ENCODE results near the gene VGLL4.

VGLL4 gene

GRCh38 chr3:11563159-11563864, 80.4 kb downstream of the VGLL4 start:
- DNase-seq: no peak

GRCh38 chr3:11562277-11562881, 81.3 kb downstream of the VGLL4 start:
- DNase-seq: no peak

DNA sequence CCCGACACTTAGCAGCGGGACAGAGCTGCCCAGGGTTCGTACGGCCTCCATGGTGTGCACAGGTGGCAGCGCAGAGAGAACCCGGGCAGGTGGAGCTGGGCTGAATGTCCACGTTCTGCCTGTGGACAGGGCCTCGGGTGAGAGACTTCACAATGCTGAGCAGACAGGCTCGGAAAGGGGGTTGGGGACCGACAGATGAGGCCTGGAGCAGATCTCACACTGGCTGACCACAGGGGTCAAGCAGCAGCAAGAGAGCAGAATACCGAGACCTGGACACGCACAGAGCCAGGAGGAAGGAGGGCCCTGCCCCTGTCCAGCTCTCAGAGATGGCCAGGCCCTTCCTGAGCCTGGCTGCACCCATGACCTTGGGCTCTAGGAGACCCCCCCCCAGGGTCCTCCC, 83.0 kb downstream of the VGLL4 start:
- no peak for DNase-seq

- DNase-seq: no peak
Measured at GRCh38 chr3:11559816-11560633, 83.7 kb downstream of the VGLL4 start.

GRCh38 chr3:11558918-11559815, 84.5 kb downstream of the VGLL4 start:
- DNase-seq: no peak

DNA sequence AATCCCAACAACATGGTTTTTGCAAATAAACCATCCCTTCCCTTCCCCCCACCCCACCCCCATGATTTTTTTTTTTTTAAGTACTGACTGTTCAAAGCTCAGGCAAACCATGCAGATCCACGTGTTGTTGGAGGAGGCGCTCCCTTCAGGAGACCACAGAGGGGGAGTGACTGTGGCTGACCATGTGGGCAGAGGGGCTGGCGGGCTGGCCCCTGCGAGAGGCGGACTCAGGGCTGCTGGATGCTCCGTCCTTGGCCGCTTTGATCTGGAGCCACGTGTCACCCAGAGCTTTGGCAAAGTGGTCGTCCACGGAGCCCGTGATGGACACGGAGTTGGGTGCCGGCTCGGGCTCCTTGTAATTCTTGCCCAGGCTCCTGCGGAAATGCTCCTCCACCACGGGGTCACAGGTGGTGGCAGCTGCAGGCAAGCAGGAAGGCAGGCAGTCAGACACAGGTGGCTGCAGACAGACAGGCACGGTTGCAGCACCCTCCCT, 85.3 kb downstream of the VGLL4 start:
- DNase-seq: no peak

DNA sequence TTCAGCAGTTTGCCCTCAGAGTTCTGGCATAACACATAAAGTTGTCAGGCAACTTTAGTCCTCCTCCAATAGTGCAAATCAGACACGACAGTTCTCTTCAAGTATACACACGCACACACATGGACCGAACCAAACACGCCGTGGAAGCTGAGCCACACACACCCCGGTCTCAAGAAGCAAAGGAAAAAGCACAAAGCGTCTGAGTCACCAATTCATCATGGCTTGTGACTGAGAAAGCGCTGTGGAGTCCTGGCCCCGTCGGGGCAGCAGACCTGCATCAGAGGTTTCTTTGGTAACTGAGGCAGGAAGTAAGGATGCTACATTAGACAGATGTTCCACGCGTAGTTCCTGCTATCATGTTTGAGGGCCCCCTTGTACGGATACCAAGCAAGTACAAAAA, 85.7 kb downstream of the VGLL4 start:
- DNase-seq: no peak

DNA sequence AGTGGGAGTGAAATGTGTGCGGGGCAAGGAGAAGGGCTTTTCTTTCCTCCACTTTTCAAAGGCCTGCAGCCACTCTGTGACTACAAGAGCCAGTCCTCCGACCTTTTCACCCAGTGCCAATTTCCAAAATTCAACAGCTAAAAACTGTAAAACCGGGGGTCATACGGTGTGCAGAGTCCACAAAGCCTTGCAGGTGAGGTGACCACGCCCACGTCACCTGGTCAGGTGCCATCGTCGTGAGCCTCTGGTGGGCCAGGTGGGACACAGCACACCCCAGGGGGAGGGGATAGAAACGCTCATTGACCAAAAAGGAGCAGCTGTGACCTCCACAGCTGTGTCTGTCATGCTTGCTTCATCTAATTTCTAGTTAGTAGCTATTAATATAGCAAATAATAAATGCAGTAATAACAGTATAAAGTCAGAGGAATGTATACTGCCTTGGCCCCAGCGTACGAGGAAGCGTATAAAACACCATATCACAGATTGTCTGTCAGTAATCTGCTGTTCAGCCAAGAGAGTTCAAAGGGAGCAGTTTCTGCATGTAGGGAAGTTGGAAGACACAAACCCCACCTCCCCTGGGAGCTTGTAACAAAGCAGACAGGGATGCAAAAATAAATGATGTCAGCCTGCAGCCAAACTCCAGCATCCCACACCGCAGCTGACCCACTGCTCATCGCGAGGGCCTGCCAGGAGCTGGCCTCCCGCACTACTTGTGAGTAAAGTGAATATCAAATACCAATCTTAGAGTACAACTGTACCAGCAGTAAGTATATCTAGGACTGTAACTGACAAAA, 86.7 kb downstream of the VGLL4 start:
- DNase-seq: no peak

- DNase-seq: no peak
Measured at GRCh38 chr3:11555881-11556633, 87.7 kb downstream of the VGLL4 start.

DNA sequence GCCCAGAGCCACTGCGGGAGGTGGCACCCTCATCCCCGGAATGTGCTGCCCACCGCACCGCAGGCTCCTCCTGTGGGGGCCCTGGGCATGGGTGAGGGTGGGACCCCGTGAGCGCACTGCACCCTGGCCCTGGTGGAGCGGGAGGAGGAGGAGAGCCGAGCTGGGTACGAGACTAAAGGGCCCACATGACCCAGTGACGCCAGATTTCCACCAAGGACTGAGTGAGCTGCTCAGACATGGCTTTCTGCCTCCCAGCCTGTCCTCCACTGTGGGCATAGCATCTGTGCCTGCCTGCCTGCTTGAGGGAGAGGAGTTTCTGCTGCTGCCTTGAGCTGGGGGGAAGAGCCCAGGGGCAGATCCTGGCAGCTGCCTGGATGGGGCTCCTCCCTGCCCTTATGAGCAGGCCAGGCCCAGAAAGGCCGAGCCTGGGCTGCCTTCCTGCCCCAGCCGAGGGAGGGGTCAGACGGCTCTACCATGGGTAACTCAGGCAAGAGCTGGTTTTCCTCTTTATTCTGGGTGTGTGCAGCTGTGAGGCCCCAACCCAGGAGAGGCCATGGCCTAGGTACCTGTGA, 88.4 kb downstream of the VGLL4 start:
- no peak for DNase-seq

- no peak for DNase-seq
Measured at GRCh38 chr3:11554666-11555065, 89.0 kb downstream of the VGLL4 start.

GRCh38 chr3:11554236-11554610, 89.5 kb downstream of the VGLL4 start:
- DNase-seq: no peak

DNA sequence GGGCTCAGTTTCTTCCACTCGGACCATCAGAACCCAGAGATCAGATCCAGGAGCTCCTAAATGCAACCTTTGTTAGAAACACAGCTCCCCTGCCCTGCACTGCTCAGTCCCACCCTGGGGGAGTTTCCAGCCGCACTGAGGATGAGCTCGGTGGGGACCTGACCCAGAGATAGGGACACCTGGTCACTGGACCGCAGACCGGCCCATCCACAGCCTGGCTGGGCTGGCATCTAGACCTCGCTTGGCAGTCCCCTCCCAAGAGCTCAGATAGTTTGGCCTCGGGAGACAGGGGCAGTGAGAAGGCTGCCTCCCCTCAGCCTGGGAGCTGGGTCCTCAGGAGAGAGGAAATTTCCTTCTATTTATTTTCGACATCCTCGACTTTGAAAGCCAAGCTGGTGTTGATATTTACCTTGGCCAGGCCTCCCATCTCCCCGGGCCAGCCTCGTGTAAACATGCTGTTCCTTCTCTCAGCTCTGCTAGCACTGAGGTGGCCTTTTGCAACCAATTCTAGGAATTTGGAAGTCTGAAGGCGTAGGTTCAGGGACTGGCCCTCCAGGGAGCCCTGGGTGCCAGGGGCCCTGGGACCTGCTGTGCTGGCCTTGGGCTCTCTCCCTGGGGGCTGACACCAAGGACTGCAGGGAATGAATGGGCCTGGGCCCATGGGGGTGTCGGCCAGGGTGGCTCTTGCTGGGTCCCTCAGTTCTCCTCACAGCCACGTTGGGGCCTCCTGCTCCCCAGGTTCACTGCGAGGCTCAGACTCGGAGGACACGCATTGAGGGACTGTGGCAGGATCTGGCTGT, 90.1 kb downstream of the VGLL4 start:
- DNase-seq: no peak

DNA sequence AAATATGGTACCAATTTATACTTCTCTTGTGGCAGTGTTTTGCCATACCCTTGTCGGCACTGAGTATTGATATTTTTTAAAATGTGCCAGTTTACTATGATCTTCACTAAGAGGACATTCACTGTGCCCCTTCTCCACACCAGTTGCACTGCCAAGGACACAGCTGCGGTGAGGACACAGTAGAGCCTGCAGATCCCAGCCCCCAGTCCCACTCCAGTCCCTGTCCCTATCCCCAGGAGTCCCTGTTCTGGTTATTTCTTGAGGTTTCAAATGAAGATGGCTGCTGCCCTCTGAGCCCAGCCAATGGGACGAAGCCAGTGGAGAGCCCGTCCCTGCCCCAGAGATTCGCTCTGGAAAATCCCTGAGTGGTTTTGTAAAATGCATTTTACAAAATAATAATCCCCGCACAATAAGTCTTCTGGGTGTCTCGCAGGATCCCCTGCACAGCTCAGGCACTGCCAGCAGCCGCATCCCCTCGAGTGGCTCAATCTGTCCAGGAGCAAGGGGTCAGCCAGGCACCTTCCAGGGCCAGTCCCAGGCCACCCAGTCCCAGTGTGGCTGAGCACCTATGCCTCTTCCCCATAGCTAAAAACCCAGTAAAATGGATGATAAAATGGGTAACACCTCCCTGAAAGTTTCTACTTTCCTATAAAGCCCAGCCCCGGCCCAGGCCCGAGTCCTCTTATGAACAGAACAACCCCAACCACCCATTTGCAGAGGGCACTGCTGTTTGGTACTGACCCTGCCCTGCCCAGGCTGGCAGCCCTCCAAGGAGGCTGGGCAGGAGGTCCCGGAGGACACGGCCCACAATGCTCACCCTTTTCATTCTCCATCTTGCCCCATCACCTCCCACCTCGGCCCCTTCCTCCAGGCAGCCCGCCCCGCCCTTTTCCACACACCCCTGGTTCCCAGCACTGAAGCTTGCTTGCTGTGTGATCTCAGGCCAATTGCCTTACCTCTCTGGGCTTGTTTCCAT, 91.1 kb downstream of the VGLL4 start:
- no peak for DNase-seq

- no peak for DNase-seq
Measured at GRCh38 chr3:11551036-11551435, 92.7 kb downstream of the VGLL4 start.

GRCh38 chr3:11549580-11550140, 94.1 kb downstream of the VGLL4 start:
- DNase-seq: no peak

GRCh38 chr3:11548721-11549131, 95.0 kb downstream of the VGLL4 start:
- DNase-seq: no peak

- DNase-seq: no peak
Measured at GRCh38 chr3:11547498-11547897, 96.2 kb downstream of the VGLL4 start.
